Esophagus squamous epithelium (tissue), 5 donors: ENCODE measurements around the gene PLCB4. TPM values are rescaled to one million over a fixed set of nuclear protein-coding genes. Genes with fewer than 3 reads are reported as not detected.

Experiments used
- DNase-seq: peaks from one replicate; lab custom pipeline; 2025; lab: John Stamatoyannopoulos, UW
- H3K27ac ChIP-seq, 4 donors: fragments of 200-600 bp; sonication (generic); one replicate each; pipeline ENCODE4 v1.5.1; 2016 to 2019; ENCODE audit warnings: mild to moderate bottlenecking in 1 of 4
- H3K27me3 ChIP-seq, 4 donors: fragments of 200-600 bp; sonication (generic); 1 replicate in 3 of 4; 2 replicates in 1 of 4; pipeline versions ENCODE4 v1.5.1 to v1.6.0; 2017 to 2021; ENCODE audit warnings: antibody characterized with exemption in 1 of 4
- H3K36me3 ChIP-seq, 3 donors: fragments of 200-600 bp; sonication (generic); one replicate each; pipeline ENCODE4 v1.5.1; 2016 to 2019
- H3K4me1 ChIP-seq, 3 donors: fragments of 200-600 bp; sonication (generic); one replicate each; pipeline ENCODE4 v1.5.1; 2017 to 2019
- H3K4me3 ChIP-seq, 4 donors: fragments of 200-600 bp; sonication (generic); 1 replicate in 3 of 4; 2 replicates in 1 of 4; pipeline ENCODE4 v1.5.1; 2016 to 2019; ENCODE audit warnings: mild to moderate bottlenecking in 2 of 4, moderate library complexity in 1 of 4
- H3K9me3 ChIP-seq, 3 donors: fragments of 200-600 bp; sonication (generic); one replicate each; pipeline ENCODE4 v1.5.1; 2016 to 2019
- CTCF ChIP-seq, 6 experiments: fragments of 450-650 bp in 4 of 6; fragments of 200-600 bp in 2 of 6; sonication (generic) in 2 of 6; IDR thresholded peaks; one replicate each; pipeline ENCODE4 v1.5.1; 2016 to 2019; ENCODE audit warnings: antibody characterized with exemption in 6 of 6, mild to moderate bottlenecking in 4 of 6, moderate library complexity in 4 of 6
- POLR2A ChIP-seq, 4 donors: fragments of 450-650 bp; IDR thresholded peaks; one replicate each; pipeline ENCODE4 v1.6.1; 2017; ENCODE audit warnings: antibody characterized with exemption in 4 of 4, mild to moderate bottlenecking in 4 of 4, moderate library complexity in 3 of 4
- WGBS, 2 donors: methylation state at CpG; one replicate each; pipeline ENCODE4 v1.1.5; 2018; 5-methylcytosine and 5-hydroxymethylcytosine counted together
- intact Hi-C: fragments of 100-400 bp; cut with DNase I; formaldehyde crosslinking; loops from one replicate; pipeline ENCODE4 v1.15.0; 2022
- total RNA-seq, 4 donors: library from RNA; depleted of rRNA; stranded (reverse); fragments of >200 nt; gene quantifications; one replicate each; pipeline ENCODE4 v1.1.0, GENCODE V29; 2016
- donor health status: DM: yes; HTN: yes; CAD: no.

PLCB4 gene
- total RNA-seq, 4 donors from 2014 or later = 1.1 to 13.7 (median 2.8) TPM

DNA sequence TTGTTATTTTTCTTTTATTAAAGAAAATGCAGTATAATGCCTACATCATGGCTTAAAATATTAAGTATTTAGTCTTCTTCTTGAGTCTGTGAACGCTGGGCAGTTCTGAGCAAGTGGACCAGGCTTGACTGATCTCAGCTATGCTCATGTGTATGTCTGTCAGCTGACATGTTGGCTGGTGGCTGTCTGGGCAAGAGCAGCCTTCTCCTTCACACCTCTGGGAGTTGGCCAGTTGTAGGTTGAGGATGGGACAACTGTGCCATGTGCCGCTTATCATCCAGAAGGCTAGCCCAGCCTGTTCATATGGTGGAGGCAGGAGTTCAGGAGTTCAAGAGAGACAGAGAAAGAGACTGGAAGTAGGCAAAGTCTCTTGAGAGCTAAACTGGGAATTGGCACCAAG is 175.9 kb downstream of the PLCB4 start:
- H3K27me3 ChIP-seq = no peaks in the 10 kb centered on the region
- TF ChIP-seq POLR2A (IDR thresholded peaks at IDR 0.05) (no peak), CTCF (IDR thresholded peaks at IDR 0.05) (no peak)
- WGBS, 2 donors = 89 to 92% methylated on average over 1 to 2 of the region's 2 CpGs
- no peak for DNase-seq
- H3K4me1 ChIP-seq = peaks cover 0 to 16% (median 8%) of the 10 kb centered on the region in 3 donors
- intact Hi-C loops = no loop called here
- H3K9me3 ChIP-seq = no peaks in the 10 kb centered on the region
- H3K4me3 ChIP-seq = no peak overlapping the region
- H3K27ac ChIP-seq = no peak overlapping the region
- no peaks in the 10 kb centered on the region for H3K36me3 ChIP-seq

GRCh38 chr20:9246731-9247130 is 177.8 kb downstream of the PLCB4 start:
- no peak for DNase-seq
- H3K36me3 ChIP-seq = no peaks in the 10 kb centered on the region
- no peak for TF ChIP-seq POLR2A (IDR thresholded peaks at IDR 0.05)
- no peak for TF ChIP-seq CTCF (IDR thresholded peaks at IDR 0.05)
- no peaks in the 10 kb centered on the region for H3K9me3 ChIP-seq
- no peak overlapping the region for H3K27ac ChIP-seq
- no peak overlapping the region for H3K4me3 ChIP-seq
- no peaks in the 10 kb centered on the region for H3K27me3 ChIP-seq
- peaks cover 0 to 5% (median 2%) of the 10 kb centered on the region in 3 donors for H3K4me1 ChIP-seq
- intact Hi-C loops = no loop called here
- 65 to 71% methylated on average over 1 of the region's 1 CpG for WGBS, 2 donors

DNA sequence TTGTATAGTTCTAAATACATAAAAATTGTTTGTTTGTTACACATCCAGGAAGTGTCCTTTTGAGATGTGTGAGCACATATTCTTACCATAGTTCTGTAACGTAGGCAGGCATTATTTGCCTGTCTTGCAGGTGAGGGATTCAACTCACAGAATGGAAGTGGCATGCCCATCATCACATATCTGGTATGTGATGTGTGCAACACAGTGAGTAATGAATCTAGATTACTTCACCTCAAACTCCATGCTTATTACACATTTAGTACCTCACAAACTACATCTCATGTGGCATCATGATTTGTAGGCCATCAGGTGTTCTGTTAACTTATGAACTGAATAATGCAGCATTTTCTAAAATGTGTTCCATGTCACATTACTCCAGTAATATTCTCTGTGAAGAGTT is 181.6 kb downstream of the PLCB4 start:
- Histone ChIP-seq H3K4me1 (no peaks in the 10 kb centered on the region), H3K36me3 (no peaks in the 10 kb centered on the region), H3K9me3 (no peaks in the 10 kb centered on the region), H3K27ac (no peak overlapping the region), H3K27me3 (no peaks in the 10 kb centered on the region), H3K4me3 (no peak overlapping the region)
- DNase-seq = no peak
- TF ChIP-seq CTCF (IDR thresholded peaks at IDR 0.05) = no peak
- no peak for TF ChIP-seq POLR2A (IDR thresholded peaks at IDR 0.05)
- intact Hi-C loops = no loop called here
- 77 to 82% methylated on average over 1 of the region's 1 CpG for WGBS, 2 donors

DNA sequence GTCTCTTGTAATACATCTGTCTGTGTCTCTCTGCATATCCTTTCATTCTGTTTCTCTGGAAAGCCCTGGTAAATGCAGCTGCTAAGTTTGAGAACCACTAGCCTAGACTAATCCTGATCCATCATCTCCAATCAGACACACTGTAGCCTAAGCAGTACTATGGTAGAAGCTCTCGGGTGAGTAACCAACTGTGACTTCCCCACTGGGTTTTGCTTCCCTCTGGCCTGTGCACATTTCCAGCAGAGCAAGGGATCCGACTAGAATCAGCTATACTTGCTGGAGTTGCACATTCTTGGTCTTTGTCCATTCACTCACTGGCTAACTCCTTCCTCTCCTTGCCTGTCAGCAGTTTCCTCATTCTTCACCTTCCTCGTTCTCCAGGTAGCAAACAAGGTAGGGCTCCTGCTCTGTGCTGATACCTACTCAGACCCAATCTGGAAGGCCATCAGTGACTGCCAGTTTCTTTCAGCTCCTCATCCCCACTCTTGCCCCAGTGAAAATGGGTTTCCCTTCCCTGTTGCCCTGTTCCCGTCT is 184.2 kb downstream of the PLCB4 start:
- Histone ChIP-seq H3K4me1 (no peaks in the 10 kb centered on the region), H3K27ac (no peak overlapping the region), H3K4me3 (no peak overlapping the region), H3K27me3 (no peaks in the 10 kb centered on the region), H3K36me3 (no peaks in the 10 kb centered on the region), H3K9me3 (no peaks in the 10 kb centered on the region)
- DNase-seq = no peak
- intact Hi-C loops = no loop called here
- no peak for TF ChIP-seq POLR2A (IDR thresholded peaks at IDR 0.05)
- TF ChIP-seq CTCF (IDR thresholded peaks at IDR 0.05) = no peak
- WGBS, 2 donors = 43 to 85% methylated on average over 3 to 4 of the region's 4 CpGs

DNA sequence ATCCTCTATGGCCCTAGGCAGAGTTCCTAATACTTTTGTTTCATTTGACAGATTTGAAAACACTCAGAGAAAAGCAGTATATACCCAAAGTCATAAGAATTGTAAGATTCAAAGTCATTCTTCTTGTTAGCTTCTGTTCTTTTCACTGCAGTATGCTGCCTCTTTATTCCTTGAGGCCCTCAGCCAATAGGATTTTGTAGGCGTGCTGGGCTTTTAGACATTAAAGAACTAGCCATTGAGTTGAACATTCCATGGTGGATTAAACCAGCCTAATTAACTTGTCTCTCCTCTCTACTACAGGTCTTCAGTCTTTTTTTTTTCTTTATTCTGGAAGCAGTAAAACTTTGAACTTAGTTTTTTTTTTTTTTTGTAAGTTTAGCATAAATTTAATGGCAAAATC is 186.3 kb downstream of the PLCB4 start:
- WGBS, 2 donors = 61 to 86% methylated on average over 1 of the region's 1 CpG

More for the DNA sequence above, 186.3 kb downstream of the PLCB4 start:
- no peak overlapping the region for H3K4me3 ChIP-seq
- no peaks in the 10 kb centered on the region for H3K9me3 ChIP-seq
- no peak overlapping the region for H3K27ac ChIP-seq
- H3K4me1 ChIP-seq = no peaks in the 10 kb centered on the region
- no peaks in the 10 kb centered on the region for H3K27me3 ChIP-seq
- DNase-seq = no peak
- intact Hi-C loops = no loop called here
- TF ChIP-seq CTCF (IDR thresholded peaks at IDR 0.05) (no peak), POLR2A (IDR thresholded peaks at IDR 0.05) (no peak)
- H3K36me3 ChIP-seq = no peaks in the 10 kb centered on the region
